Glutamatergic neuron (in vitro differentiated cells): ENCODE results near the gene YTHDC1. TPM values are rescaled to one million over a fixed set of nuclear protein-coding genes. Genes with fewer than 3 reads are reported as not detected.

Source experiments
- DNase-seq: peaks from one replicate; pipeline ENCODE4 v3.0.0; 2022
- H3K27ac Mint-ChIP-seq: one replicate; pipeline ENCODE4 v1.8.0; 2020; ENCODE audit warnings: mild to moderate bottlenecking, mixed read lengths, inconsistent platforms; ENCODE audit not compliant: unreplicated experiment
- H3K27me3 Mint-ChIP-seq: one replicate; pipeline ENCODE4 v1.8.0; 2020; ENCODE audit warnings: mild to moderate bottlenecking, moderate library complexity, mixed read lengths, inconsistent platforms; ENCODE audit not compliant: unreplicated experiment
- H3K36me3 Mint-ChIP-seq: one replicate; pipeline ENCODE4 v1.8.0; 2020; ENCODE audit warnings: mild to moderate bottlenecking, mixed read lengths, inconsistent platforms; ENCODE audit not compliant: unreplicated experiment
- H3K4me1 Mint-ChIP-seq: one replicate; pipeline ENCODE4 v1.8.0; 2020; ENCODE audit warnings: mild to moderate bottlenecking, low read depth, mixed read lengths, inconsistent platforms; ENCODE audit not compliant: unreplicated experiment
- H3K4me3 Mint-ChIP-seq: one replicate; pipeline ENCODE4 v1.8.0; 2020; ENCODE audit warnings: mild to moderate bottlenecking, mixed read lengths, inconsistent platforms; ENCODE audit not compliant: unreplicated experiment
- H3K9me3 Mint-ChIP-seq: one replicate; pipeline ENCODE4 v1.8.0; 2020; ENCODE audit warnings: mild to moderate bottlenecking, moderate library complexity, mixed read lengths, inconsistent platforms; ENCODE audit not compliant: unreplicated experiment
- CTCF ChIP-seq: fragments of 200-600 bp; sonication (generic); IDR thresholded peaks from one replicate; pipeline ENCODE4 v1.5.0; 2021; ENCODE audit not compliant: partially characterized antibody, unreplicated experiment
- total RNA-seq: library from RNA; stranded (reverse); fragmentation: NEBNext Ultra II Directional; extraction: Animal tissue kit (Norgen Biotek cat#: 25700); gene quantifications from one replicate; pipeline ENCODE4 v1.2.1, GENCODE V29; 2021; ENCODE audit not compliant: unreplicated experiment

YTHDC1 gene
- total RNA-seq, 1 donor from 2014 or later: 114 TPM

DNA sequence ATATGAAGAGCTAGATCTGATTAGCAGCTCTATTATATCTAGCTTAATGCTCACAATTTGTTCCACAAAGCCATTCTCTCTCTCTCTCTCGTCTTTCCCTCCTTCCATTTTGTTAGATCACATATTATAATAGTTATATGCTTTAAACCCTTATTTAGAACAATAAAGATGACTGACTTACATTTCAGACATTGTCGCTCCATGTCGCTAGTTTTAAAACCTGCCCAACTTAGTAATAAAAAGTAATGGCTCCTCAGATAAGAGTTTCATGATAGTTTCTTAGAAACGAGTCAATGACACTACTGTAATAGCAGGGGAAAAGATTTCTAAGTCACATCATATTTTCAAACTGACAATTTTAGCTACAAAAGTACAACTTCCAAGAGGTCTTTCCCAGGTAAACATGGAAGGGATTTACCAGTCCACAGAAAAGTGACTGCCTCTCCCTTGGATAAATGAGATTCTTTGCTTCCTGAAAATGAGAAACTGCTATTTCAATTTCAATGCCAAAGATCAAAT lies 38.5 kb upstream of the YTHDC1 start:
- DNase-seq: no peak
- peaks cover 7% of the 10 kb centered on the region for H3K4me1 Mint-ChIP-seq
- H3K9me3 Mint-ChIP-seq: peaks cover 1% of the 10 kb centered on the region
- H3K27ac Mint-ChIP-seq: no peak overlapping the region
- no peak overlapping the region for H3K4me3 Mint-ChIP-seq
- no peaks in the 10 kb centered on the region for H3K36me3 Mint-ChIP-seq
- H3K27me3 Mint-ChIP-seq: no peaks in the 10 kb centered on the region
- TF ChIP-seq CTCF: no peak

DNA sequence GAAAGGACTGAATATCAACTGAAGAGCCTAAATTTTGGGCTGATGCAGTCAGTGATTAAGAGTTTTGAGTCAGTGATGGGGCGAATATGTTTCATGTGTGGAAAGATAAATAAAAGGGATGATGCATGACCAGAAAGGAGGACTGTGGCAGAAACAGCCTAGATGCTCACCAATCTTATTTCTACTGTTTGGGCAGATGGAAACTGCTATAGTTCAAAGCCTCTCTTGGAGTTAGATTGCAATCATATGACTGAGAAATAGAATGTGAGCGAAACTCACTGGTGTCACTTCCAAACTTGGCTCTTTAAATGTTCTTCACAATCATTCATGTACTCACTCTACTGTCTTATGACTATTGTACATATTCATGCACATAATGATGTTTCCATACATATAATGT lies 35.4 kb upstream of the YTHDC1 start:
- H3K9me3 Mint-ChIP-seq: peaks cover 1% of the 10 kb centered on the region
- H3K4me3 Mint-ChIP-seq: no peak overlapping the region
- H3K27me3 Mint-ChIP-seq: no peaks in the 10 kb centered on the region
- H3K4me1 Mint-ChIP-seq: peaks cover 1% of the 10 kb centered on the region
- H3K36me3 Mint-ChIP-seq: no peaks in the 10 kb centered on the region
- no peak for DNase-seq
- no peak overlapping the region for H3K27ac Mint-ChIP-seq
- no peak for TF ChIP-seq CTCF

- H3K27ac Mint-ChIP-seq: no peak overlapping the region
- no peaks in the 10 kb centered on the region for H3K4me1 Mint-ChIP-seq
- no peak for DNase-seq
- peaks cover 1% of the 10 kb centered on the region for H3K9me3 Mint-ChIP-seq
- H3K27me3 Mint-ChIP-seq: no peaks in the 10 kb centered on the region
- H3K4me3 Mint-ChIP-seq: no peak overlapping the region
- H3K36me3 Mint-ChIP-seq: no peaks in the 10 kb centered on the region
- TF ChIP-seq CTCF: no peak
These were observed 33.2 kb upstream of the YTHDC1 start for GRCh38 chr4:68383115-68383514.

GRCh38 chr4:68378226-68378625 lies 28.3 kb upstream of the YTHDC1 start:
- Mint-ChIP-seq H3K4me1 (peaks cover 8% of the 10 kb centered on the region), H3K27me3 (no peaks in the 10 kb centered on the region), H3K36me3 (no peaks in the 10 kb centered on the region), H3K27ac (no peak overlapping the region), H3K4me3 (no peak overlapping the region), H3K9me3 (no peaks in the 10 kb centered on the region)
- no peak for DNase-seq
- TF ChIP-seq CTCF: no peak

DNA sequence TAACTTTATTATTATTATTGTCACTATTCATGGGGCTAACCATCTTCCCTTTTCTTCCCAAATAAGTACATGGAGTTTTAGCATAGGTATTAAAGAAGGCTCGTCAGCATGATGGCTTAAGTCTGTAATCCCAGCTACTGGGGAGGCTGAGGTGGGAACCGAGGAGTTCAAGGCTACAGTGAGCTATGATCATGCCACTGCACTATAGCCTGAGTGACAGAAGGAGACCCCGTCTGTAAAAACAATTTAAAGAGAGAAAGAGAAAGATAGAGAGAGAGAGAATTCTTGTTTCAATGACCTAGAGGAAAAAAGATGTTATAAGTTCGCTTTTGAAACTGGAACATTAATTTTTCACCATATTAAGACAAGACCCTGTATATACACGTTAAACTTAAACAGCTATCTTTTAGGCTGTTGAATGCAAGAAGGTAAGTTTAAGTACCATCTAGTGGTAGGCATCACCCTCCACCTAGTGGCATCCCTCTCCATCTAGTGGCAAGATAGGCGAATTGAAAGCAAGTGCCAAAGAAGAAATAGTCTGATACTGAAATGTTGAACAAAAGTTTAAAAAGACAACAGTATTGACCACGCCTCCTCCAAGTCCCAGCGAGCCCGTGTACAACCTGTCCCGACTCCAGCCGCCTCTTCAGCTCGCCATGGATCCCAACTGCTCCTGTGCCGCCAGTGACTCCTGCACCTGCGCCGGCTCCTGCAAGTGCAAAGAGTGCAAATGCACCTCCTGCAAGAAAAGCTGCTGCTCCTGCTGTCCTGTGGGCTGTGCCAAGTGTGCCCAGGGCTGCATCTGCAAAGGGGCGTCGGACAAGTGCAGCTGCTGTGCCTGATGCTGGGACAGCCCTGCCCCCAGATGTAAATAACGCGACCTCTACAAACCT lies 26.0 kb upstream of the YTHDC1 start:
- H3K27ac Mint-ChIP-seq: no peak overlapping the region
- DNase-seq: no peak
- TF ChIP-seq CTCF: peak; percentile 52
- H3K9me3 Mint-ChIP-seq: no peaks in the 10 kb centered on the region
- H3K4me3 Mint-ChIP-seq: peak overlapping the region; percentile 4
- no peaks in the 10 kb centered on the region for H3K36me3 Mint-ChIP-seq
- H3K4me1 Mint-ChIP-seq: peaks cover 12% of the 10 kb centered on the region
- no peaks in the 10 kb centered on the region for H3K27me3 Mint-ChIP-seq
